Neural cell (in vitro differentiated cells): ENCODE measurements around the gene TMEM63B.

ENCODE experiments used
- CTCF ChIP-seq: fragments of 450-650 bp; IDR thresholded peaks from 2 replicates; pipeline ENCODE4 v1.5.1; 2014; ENCODE audit warnings: antibody characterized with exemption, mild to moderate bottlenecking, moderate library complexity; ENCODE audit not compliant: poor library complexity, severe bottlenecking
- EP300 ChIP-seq: fragments of 450-650 bp; conservative IDR thresholded peaks from 2 replicates; pipeline ENCODE4 v1.6.1; 2014; ENCODE audit warnings: antibody characterized with exemption, mild to moderate bottlenecking, moderate library complexity; ENCODE audit not compliant: poor library complexity, severe bottlenecking
- EZH2 ChIP-seq: fragments of 200-600, 300-800 bp; shearing (Covaris generic), sonication (generic); IDR thresholded peaks from 2 replicates; pipeline ENCODE4 v1.6.1; 2014; ENCODE audit warnings: antibody characterized with exemption, low read length, borderline replicate concordance, mild to moderate bottlenecking; ENCODE audit not compliant: insufficient read depth, poor library complexity, severe bottlenecking
- MXI1 ChIP-seq: fragments of 450-650 bp; conservative IDR thresholded peaks from 2 replicates; pipeline ENCODE4 v1.6.1; 2014; ENCODE audit warnings: antibody characterized with exemption, mild to moderate bottlenecking; ENCODE audit not compliant: poor library complexity, severe bottlenecking
- POLR2AphosphoS5 ChIP-seq: IDR thresholded peaks from 2 replicates; pipeline ENCODE4 v1.6.1; 2012
- RAD21 ChIP-seq: fragments of 450-650 bp; conservative IDR thresholded peaks from 2 replicates; pipeline ENCODE4 v1.6.1; 2014; ENCODE audit warnings: antibody characterized with exemption, mild to moderate bottlenecking, moderate library complexity
- REST ChIP-seq: IDR thresholded peaks from 2 replicates; pipeline ENCODE4 v1.6.1; 2012; ENCODE audit warnings: borderline replicate concordance
- SMC3 ChIP-seq: fragments of 450-650 bp; conservative IDR thresholded peaks from 2 replicates; pipeline ENCODE4 v1.6.1; 2014; ENCODE audit warnings: antibody characterized with exemption, mild to moderate bottlenecking, moderate library complexity; ENCODE audit not compliant: poor library complexity
- TAF1 ChIP-seq: IDR thresholded peaks from 2 replicates; pipeline ENCODE4 v1.6.1; 2012; ENCODE audit warnings: low read depth

GRCh38 chr6:44094403-44095242 lies 32.7 kb upstream of the TMEM63B start:
- TF ChIP-seq SMC3: no peak
- no peak for TF ChIP-seq RAD21
- TF ChIP-seq CTCF: no peak
- no peak for TF ChIP-seq POLR2AphosphoS5
- TF ChIP-seq EZH2: no peak
- no peak for TF ChIP-seq REST
- TF ChIP-seq MXI1: no peak
- TF ChIP-seq TAF1: no peak
- TF ChIP-seq EP300: no peak
